ENCODE measurements around the gene EIF5A.

EIF5A gene

DNA sequence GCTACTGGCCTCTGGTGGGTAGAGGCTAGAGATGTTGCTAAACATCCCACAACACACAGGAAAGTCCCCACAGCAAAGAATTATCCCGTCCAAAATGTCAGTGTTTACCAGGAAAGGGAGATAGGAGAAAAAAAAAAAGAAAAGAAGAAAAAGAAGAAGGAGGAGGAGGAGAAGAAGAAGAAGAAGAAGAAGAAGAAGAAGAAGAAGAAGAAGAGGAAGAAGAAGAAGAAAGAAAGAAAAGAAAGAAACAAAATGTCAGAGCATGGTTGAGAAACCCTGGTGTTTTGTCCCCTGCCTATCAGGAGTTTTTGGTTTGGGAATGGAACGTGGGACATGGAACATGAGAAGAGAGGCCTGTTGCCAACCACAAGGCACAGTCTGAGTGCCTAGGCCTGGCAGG is 50.0 kb downstream of the EIF5A start:
- DNase-seq, result no peak

DNA sequence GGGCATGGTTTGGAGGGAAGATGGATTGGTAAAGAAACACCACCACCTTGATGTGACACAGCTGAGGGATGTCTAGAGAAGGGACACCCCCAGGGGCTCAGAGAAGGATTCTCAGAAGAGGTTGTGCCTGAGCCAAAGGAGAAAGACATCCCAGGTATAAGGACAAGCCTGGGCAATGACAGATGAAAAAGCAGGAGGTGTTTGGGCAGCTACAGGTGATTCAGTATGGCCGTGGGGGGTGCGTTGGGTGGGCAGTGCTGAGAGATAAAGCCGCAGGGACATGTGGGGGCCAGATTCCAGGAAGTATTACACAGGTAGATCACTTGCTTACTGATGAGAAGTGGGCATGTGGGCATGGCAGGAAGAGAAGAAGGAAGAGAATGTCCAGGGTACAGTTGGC is 54.5 kb downstream of the EIF5A start:
- DNase-seq, result no peak
